GM21786 (cell line): Measurements from ENCODE around the gene HAS3.
"Not testable (repeated sequence)": the region's sequence is repeated elsewhere in the genome, so short reads cannot be mapped to it uniquely, and the experiment has no call there.

Source experiments
- ATAC-seq: cut with Tn5 transposase; IDR thresholded peaks from one replicate; pipeline ENCODE4 v1.9.1; 2021; ENCODE audit not compliant: unreplicated experiment

Gene HAS3, protein sequence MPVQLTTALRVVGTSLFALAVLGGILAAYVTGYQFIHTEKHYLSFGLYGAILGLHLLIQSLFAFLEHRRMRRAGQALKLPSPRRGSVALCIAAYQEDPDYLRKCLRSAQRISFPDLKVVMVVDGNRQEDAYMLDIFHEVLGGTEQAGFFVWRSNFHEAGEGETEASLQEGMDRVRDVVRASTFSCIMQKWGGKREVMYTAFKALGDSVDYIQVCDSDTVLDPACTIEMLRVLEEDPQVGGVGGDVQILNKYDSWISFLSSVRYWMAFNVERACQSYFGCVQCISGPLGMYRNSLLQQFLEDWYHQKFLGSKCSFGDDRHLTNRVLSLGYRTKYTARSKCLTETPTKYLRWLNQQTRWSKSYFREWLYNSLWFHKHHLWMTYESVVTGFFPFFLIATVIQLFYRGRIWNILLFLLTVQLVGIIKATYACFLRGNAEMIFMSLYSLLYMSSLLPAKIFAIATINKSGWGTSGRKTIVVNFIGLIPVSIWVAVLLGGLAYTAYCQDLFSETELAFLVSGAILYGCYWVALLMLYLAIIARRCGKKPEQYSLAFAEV

DNA sequence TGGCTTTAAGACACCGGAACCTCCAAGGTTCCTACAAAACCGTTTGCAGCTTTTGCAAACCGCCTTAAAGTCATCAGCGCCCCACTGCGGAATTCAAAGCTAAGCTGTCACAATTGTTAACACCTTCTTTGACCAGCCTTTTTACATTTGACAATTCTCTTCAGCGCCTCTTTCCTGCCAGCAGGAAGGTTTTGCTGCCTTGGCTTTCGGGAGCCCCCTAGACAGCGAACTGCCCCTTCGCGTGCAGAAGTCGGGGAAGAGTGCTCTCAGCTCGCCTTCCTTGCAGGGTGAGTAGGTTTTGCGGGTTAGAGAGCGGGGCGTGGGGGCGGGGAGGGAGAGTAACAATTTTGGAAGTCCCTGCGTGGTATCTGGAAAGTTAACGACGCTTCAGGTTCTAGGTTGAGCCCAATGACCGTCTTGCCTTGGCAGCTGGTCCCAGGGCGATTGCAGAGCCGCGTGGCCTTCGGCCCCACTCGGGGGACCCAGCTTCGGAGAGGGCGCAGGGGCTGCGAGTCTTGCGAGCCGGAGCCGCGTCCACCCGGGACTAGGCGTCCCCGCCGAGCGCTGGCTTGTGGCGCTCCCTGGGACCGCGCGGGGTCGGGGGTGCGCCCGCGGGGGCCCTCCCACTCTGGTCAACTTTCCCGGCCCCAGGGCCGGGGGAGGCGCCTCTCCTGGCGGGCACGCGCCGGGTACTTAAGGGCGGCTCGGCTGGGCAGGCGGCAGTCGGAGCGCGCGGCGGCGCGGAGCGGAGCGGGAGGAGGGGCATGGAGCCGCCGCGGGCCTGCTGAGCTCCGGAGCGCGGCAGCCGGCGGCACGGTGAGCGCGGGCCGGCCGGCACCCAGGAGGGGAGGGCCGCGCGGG lies at the start of gene HAS3:
TSS of gene HAS3 (plus strand) at position 153 of the 861 bp plus-strand sequence. CDS start 3,743 bp downstream, outside the sequence.
- no peak for ATAC-seq

DNA sequence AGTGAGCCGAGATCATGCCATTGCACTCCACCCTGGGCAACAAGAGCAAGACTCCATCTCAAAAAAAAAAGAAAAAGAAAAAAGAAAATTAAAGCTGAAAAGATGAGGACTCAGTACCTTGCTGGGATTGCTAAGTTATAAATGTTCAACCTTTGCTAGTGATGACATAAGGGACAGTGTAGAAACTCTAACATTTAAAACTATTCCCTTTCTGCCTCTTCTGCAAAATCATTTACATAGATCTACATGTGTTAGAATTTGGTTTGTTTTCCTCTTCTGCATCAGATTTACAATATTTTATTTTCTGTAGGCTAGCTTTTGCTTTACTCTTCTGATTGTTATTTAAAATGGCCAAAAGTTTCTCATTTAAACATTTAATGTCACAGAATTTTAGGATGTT lies 49.5 kb upstream of the HAS3 start:
- ATAC-seq, result no peak

- no peak for ATAC-seq
Observed at GRCh38 chr16:69056421-69056820, 49.0 kb upstream of the HAS3 start.

DNA sequence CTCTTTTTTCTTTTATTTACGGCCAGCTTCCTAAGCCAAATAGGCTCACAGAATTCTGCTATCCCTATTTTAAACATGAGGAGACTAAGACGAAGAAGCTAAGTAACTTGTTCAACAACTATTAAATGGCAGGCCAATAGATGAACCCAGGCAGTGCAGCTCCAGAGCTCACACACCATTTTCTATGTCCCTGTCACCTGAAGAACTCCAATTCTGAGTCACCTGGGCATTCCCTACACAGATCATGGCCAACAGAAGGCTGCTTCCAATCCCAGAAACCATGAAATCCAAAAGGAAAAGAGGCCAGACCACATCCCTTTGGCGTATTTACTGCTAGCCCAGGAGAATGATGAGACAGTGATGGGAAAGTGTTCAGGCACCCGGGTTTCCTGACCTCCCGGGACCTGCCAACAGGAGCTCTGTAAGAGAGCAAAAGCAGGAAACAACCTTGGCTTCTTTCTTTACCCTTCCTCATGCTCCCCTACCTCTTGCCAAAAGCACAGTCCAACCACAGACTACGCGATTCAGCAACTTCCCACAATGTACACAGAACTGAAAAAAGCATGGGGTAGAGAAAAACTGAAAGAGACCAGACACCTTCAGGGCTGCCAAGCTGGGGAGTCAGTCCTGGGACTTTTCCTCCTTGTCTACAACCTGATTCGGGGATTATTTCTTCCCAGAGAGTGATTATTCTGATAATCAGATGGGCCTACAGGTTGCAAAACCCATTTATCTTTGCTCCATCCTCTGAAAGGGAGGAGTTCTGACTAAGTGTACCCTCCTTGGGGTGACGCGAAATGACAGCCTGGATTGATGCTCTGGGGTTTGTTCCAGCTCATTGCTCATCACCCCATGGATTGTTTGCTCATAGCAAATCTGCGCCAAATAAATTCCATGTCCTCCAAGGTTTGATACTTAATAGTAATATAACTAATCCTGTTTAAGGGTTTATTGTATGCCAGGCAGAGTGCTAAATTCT lies 47.8 kb upstream of the HAS3 start:
- ATAC-seq, result no peak

DNA sequence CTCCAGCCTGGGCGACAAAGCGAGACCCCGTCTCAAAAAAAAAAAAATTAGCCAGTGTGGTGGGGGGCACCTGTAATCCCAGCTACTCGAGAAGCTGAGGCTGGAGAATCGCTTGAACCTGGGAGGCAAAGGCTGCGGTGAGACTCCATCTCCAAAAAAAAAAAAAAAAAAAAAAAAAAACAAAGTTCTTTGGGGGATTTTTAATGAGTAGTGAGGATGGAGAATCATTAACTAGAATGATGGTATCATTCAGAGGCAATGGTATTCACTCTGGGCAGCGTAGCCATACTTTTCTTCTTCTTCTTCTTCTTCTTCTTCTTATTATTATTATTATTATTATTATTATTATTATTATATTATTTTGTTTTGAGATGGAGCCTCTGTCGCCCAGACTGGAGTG lies 42.0 kb upstream of the HAS3 start:
- ATAC-seq, result not testable (repeated sequence)

GRCh38 chr16:69064124-69064763 lies 41.2 kb upstream of the HAS3 start:
- no peak for ATAC-seq

DNA sequence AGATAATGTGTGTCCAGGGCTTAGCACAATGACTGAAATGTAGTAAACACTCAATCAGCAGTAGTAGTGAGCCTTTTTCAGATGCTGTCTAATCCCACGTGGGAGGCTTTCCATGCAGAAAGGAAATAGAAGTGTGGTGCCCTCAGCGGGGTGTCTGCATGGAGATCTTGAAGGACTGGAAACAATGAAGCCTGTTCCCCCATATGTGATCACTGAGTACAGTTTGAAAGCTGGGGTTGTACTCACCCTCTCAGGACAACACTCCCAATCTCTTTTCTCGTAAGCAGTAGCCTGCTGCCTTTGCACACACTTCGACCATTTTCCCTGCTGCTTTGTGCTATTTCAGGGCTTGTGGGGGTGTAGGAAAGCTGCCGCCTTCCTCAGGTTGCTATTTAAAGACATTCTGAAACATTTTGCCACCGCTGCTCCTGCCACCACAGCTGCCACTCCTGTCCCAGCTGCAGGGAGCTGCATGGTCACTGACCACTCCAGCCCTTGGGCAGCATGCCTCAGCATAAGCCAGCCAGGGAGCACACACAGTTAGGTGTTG lies 40.6 kb upstream of the HAS3 start:
- no peak for ATAC-seq

- no peak for ATAC-seq
Observed at GRCh38 chr16:69069504-69069903, 35.9 kb upstream of the HAS3 start.

- no peak for ATAC-seq
Observed at GRCh38 chr16:69071036-69071435, 34.4 kb upstream of the HAS3 start.

- ATAC-seq, result no peak
Observed at GRCh38 chr16:69072640-69072974, 32.8 kb upstream of the HAS3 start.

DNA sequence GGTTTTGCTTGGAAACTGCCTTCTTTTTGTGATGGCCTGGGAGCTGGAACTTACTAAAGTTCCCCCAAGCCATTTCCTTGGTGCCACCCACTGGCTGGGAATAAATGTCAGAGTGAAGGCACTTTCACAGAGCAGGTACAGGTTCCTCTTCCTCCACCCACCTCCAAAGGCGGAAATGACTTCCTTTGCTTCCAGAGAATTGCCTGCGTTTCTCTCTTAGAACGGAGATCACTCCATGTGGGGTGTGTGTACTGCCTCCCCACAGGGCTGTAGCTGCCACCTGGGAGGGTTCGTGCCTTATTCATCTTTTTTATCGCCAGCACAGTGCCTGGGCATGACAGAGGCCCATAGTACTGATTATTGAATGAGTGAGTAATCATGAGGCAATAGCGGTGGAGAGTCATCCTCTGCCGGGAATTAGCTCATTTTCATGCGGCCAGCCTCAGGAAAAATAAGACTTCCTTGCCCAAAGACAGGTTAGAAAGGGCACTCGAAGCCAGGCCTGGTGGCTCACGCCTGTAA lies 32.2 kb upstream of the HAS3 start:
- ATAC-seq, result no peak

- no peak for ATAC-seq
Observed at GRCh38 chr16:69077251-69077650, 28.2 kb upstream of the HAS3 start.

- no peak for ATAC-seq
Observed at GRCh38 chr16:69078073-69078472, 27.4 kb upstream of the HAS3 start.

DNA sequence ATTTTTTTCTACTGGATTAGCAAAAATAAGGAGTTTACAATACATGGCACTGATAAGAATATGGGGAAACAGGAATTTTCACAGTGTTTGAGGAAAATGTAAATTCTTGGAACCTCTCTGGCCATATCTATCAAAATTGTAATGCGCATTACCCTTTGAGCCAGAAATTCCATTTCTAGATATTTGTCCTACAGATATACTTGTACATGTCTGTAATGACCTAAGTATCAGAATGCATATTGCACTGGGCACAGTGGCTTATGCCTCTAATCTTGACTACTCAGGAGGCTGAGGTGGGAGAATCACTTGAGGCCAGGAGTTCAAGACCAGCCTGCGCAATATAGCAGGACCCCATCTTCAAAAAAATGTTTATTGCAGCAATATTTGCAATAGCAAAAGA lies 25.8 kb upstream of the HAS3 start:
- no peak for ATAC-seq

DNA sequence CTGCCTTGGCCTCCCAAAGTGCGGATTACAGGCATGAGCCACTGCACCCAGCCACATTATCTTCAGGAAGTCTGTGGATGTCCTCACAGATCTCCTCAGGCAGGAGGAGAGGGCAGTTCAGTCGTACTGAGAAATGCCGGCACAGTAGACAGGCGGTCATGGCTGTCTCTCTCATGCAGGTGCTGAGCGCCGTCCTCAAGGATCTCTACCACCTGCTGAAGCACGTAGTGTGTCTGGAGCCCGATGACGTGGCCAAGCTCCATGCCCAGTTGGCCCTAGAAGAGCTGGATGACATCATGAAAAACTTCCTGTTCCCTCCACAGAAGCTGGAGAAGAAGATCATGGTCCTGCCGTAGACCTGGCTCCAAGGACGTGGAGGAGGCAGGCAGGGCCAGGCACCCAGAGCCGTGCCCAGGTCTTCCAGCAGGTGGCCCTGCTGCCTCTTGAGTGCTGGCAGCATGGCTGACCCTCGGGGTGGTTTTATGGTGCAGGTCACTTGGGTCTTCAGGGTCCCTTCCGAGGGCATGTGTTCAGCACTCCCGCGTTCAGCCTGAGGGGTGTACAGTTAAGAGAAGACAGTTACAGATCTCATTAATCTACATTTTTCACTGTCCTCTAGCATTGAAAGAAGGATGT lies 22.0 kb upstream of the HAS3 start:
- ATAC-seq, result no peak

DNA sequence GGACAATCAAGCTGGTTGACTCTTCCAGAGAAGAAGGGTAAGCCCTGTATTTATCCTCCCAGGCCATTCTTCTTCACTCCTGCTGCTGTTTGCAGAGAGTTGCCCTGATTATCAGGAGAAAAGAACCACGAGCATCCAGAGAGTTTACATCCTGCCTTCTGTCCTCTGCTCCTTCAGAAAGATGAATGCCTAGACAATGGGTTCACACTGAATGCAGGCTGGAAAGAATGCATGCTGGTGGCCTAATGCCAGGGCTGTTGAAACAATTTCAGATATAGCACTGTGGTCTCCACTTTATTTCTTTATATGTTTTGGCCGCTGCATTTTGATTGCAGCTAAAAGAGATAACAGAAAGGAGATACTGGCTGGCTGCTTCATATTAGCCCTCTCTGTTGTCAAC lies 21.2 kb upstream of the HAS3 start:
- ATAC-seq, result no peak

GRCh38 chr16:69085032-69085695 lies 20.3 kb upstream of the HAS3 start:
- ATAC-seq, result no peak

GRCh38 chr16:69087161-69087581 lies 18.3 kb upstream of the HAS3 start:
- ATAC-seq, result no peak

GRCh38 chr16:69088684-69089083 lies 16.8 kb upstream of the HAS3 start:
- no peak for ATAC-seq
